Thoracic aorta (tissue), 2 donors: Measurements from ENCODE around the gene FAM13B. TPM values are rescaled to one million over a fixed set of nuclear protein-coding genes. Genes with fewer than 3 reads are reported as not detected.

Experiments used
- ATAC-seq: fragments of 150-250 bp; one replicate; pipeline ENCODE4 v1.8.0; 2017; ENCODE audit warnings: low read depth; ENCODE audit not compliant: insufficient number of reproducible peaks, low FRiP score
- DNase-seq: peaks from one replicate; pipeline ENCODE4 v3.0.0-alpha.2; 2020; ENCODE audit warnings: low spot score
- H3K27ac ChIP-seq, 2 donors: fragments of 200-600 bp; sonication (generic); 1 replicate in 1 of 2; 2 replicates in 1 of 2; pipeline ENCODE4 v1.5.1; 2016; ENCODE audit warnings: mild to moderate bottlenecking in 2 of 2, moderate library complexity in 2 of 2
- H3K27me3 ChIP-seq: fragments of 200-600 bp; sonication (generic); replicated peaks from 2 replicates; pipeline ENCODE4 v1.6.0; 2016; ENCODE audit warnings: mild to moderate bottlenecking; ENCODE audit not compliant: insufficient read depth
- H3K36me3 ChIP-seq: fragments of 200-600 bp; sonication (generic); one replicate; pipeline ENCODE4 v1.5.1; 2016
- H3K4me1 ChIP-seq, 2 donors: fragments of 200-600 bp; sonication (generic); 1 replicate in 1 of 2; 2 replicates in 1 of 2; pipeline versions ENCODE4 v1.5.1 to v1.6.0; 2016; ENCODE audit warnings: low read depth in 2 of 2, mild to moderate bottlenecking in 1 of 2; ENCODE audit not compliant: control insufficient read depth in 1 of 2
- H3K4me3 ChIP-seq: fragments of 200-600 bp; sonication (generic); 2 replicates; pipeline ENCODE4 v1.5.1; 2016; ENCODE audit warnings: mild to moderate bottlenecking
- H3K9me3 ChIP-seq: fragments of 200-600 bp; sonication (generic); 2 replicates; pipeline ENCODE4 v1.5.1; 2016
- total RNA-seq, 2 donors: library from RNA; depleted of rRNA; stranded (reverse); fragments of >200 nt; gene quantifications; one replicate each; pipeline versions ENCODE4 v1.1.0 to v1.2.3, GENCODE V29; 2016
- TF ChIP-seq, protein P1 (sequence below): fragments of 200-600 bp; sonication (generic); IDR thresholded peaks from one replicate; pipeline ENCODE4 v1.5.1; 2019; ENCODE audit warnings: antibody characterized with exemption

The FAM13B gene
- total RNA-seq, 2 donors from 2014 or later: 65.1 to 134 TPM

- no peak overlapping the region for H3K27ac ChIP-seq
- no peaks in the 10 kb centered on the region for H3K9me3 ChIP-seq
- H3K36me3 ChIP-seq: peaks cover 37% of the 10 kb centered on the region
- ATAC-seq: no peak
- no peaks in the 10 kb centered on the region for H3K27me3 ChIP-seq
- DNase-seq: no peak
- H3K4me3 ChIP-seq: no peak overlapping the region
- H3K4me1 ChIP-seq: peaks cover 8 to 13% of the 10 kb centered on the region in 2 donors
- TF ChIP-seq, protein P1, sequence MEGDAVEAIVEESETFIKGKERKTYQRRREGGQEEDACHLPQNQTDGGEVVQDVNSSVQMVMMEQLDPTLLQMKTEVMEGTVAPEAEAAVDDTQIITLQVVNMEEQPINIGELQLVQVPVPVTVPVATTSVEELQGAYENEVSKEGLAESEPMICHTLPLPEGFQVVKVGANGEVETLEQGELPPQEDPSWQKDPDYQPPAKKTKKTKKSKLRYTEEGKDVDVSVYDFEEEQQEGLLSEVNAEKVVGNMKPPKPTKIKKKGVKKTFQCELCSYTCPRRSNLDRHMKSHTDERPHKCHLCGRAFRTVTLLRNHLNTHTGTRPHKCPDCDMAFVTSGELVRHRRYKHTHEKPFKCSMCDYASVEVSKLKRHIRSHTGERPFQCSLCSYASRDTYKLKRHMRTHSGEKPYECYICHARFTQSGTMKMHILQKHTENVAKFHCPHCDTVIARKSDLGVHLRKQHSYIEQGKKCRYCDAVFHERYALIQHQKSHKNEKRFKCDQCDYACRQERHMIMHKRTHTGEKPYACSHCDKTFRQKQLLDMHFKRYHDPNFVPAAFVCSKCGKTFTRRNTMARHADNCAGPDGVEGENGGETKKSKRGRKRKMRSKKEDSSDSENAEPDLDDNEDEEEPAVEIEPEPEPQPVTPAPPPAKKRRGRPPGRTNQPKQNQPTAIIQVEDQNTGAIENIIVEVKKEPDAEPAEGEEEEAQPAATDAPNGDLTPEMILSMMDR: no peak
Observed at GRCh38 chr5:138015916-138016315, 17.0 kb downstream of the FAM13B start.

- Histone ChIP-seq H3K27me3 (no peaks in the 10 kb centered on the region), H3K36me3 (peaks cover 36% of the 10 kb centered on the region), H3K9me3 (no peaks in the 10 kb centered on the region), H3K27ac (no peak overlapping the region), H3K4me3 (no peak overlapping the region), H3K4me1 (peaks cover 8 to 9% of the 10 kb centered on the region in 2 donors)
- TF ChIP-seq, protein P1: no peak
- DNase-seq: no peak
- no peak for ATAC-seq
Observed at GRCh38 chr5:138011991-138012390, 20.9 kb downstream of the FAM13B start.

GRCh38 chr5:138000102-138000723, 32.7 kb downstream of the FAM13B start:
- Histone ChIP-seq H3K36me3 (peaks cover 9% of the 10 kb centered on the region), H3K4me1 (peaks cover 18 to 26% of the 10 kb centered on the region in 2 donors), H3K27me3 (no peaks in the 10 kb centered on the region), H3K9me3 (no peaks in the 10 kb centered on the region), H3K27ac (no peak overlapping the region), H3K4me3 (no peak overlapping the region)
- ATAC-seq: no peak
- DNase-seq: no peak
- TF ChIP-seq, protein P1: no peak

DNA sequence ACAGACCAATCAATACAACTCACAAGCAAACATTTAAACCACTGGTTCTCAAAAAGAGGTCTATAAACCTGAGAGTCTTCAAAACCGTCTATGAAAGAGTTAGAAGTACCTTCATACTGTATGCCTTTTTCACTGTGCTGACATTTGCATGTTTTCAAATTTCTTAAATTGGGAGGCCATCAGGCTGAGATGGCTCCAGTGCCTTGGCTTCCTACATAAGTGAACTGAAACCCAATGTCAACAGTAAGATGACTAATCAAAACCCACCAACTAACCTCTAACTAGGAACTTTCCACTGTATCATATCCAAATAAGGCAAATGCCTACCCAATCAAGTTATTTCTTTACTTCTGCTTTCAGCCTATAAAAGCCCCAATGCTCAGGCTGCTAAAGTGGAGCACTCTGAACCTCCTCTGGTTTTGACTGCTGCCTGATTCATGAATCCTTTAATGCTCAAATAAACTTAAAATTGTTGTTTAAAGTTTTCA, 35.1 kb downstream of the FAM13B start:
- H3K27me3 ChIP-seq: no peaks in the 10 kb centered on the region
- H3K4me3 ChIP-seq: no peak overlapping the region
- H3K36me3 ChIP-seq: peaks cover 3% of the 10 kb centered on the region
- TF ChIP-seq, protein P1: no peak
- no peaks in the 10 kb centered on the region for H3K9me3 ChIP-seq
- no peak overlapping the region for H3K27ac ChIP-seq
- H3K4me1 ChIP-seq: peaks cover 23 to 36% of the 10 kb centered on the region in 2 donors
- DNase-seq (no peak), ATAC-seq (no peak)

DNA sequence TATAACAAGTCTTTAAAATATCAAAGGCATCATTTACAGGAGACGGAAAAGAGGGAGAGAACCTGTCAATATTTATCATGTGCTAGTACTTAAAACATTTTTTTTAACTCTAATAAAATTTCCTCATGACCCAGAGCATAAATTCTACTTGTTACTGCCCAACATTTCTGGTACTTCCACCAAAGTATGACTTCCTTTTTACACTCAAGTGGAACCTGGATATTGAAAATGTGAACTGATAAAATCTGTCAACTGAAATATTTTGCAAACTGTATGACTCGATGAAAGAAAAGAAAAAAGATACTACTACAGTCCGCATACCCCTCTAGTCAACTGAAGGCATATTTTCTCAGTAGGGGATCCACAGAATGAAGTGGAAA, 37.1 kb downstream of the FAM13B start:
- no peak overlapping the region for H3K27ac ChIP-seq

More for the DNA sequence above, 37.1 kb downstream of the FAM13B start:
- peaks cover 23 to 36% of the 10 kb centered on the region in 2 donors for H3K4me1 ChIP-seq
- peaks cover 3% of the 10 kb centered on the region for H3K36me3 ChIP-seq
- no peak for DNase-seq
- TF ChIP-seq, protein P1: no peak
- H3K9me3 ChIP-seq: no peaks in the 10 kb centered on the region
- no peak for ATAC-seq
- H3K27me3 ChIP-seq: no peaks in the 10 kb centered on the region
- H3K4me3 ChIP-seq: no peak overlapping the region
